Esophagus squamous epithelium (tissue), 4 donors: ENCODE measurements around the gene GBF1.

Experiments
- CTCF ChIP-seq, 6 experiments: fragments of 450-650 bp in 4 of 6; fragments of 200-600 bp in 2 of 6; sonication (generic) in 2 of 6; IDR thresholded peaks; one replicate each; pipeline ENCODE4 v1.5.1; 2016 to 2019; ENCODE audit warnings: antibody characterized with exemption in 6 of 6, mild to moderate bottlenecking in 4 of 6, moderate library complexity in 4 of 6
- POLR2A ChIP-seq, 4 donors: fragments of 450-650 bp; IDR thresholded peaks; one replicate each; pipeline ENCODE4 v1.6.1; 2017; ENCODE audit warnings: antibody characterized with exemption in 4 of 4, mild to moderate bottlenecking in 4 of 4, moderate library complexity in 3 of 4

DNA sequence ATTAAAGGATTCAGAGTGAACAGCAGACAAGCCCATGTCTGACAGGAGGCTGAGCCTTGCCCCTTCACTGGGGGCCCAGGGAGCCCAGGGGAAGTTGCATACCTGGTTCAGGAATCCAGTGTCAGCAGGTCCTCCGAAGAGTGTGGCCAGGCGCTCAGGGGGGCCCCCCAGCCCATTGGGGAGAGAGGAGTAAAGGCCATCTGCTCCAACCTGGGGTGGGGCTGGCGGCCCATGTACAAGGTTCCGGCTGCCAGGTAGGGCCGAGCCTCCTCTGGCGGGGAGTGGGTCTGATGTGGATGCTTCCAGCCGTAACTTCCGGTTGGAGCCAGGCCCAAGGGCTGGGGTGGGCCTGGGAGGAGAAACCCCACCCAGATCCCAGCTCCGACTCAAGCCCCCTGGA, 171.0 kb downstream of the GBF1 start:
- TF ChIP-seq POLR2A (IDR thresholded peaks at IDR 0.05) (no peak), CTCF (IDR thresholded peaks at IDR 0.05) (no peak)
